GM18508 (cell line): Measurements from ENCODE around the gene RACGAP1.
A peak's percentile ranks its signal among the peaks of the same experiment; 100 is the strongest.

Experiments
- ATAC-seq: cut with Tn5 transposase; IDR thresholded peaks from one replicate; pipeline ENCODE4 v1.9.1; 2021; ENCODE audit warnings: moderate number of reproducible peaks; ENCODE audit not compliant: insufficient read depth, unreplicated experiment

RACGAP1 gene

DNA sequence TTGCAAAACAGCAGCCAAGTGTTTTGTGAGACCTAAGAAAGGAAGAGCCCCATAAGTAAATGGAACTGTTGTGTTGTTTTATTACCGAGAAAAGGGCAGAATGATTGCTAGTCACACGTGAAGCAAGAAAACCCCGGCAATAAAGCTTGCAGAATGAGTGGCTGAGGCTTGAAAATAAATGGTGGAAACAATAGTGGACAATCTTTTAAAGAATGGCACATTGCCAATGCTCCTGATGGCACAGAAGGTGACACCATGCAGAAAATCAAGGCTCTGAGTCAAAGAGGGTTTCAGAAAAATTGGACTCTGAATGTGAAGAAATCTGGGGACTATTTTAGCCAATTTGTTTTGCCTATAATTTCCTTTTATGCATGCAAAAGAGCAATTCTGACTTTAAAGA lies 78.8 kb downstream of the RACGAP1 start:
- no peak for ATAC-seq

- ATAC-seq, result no peak
These were observed 79.2 kb downstream of the RACGAP1 start for GRCh38 chr12:49946086-49946485.

DNA sequence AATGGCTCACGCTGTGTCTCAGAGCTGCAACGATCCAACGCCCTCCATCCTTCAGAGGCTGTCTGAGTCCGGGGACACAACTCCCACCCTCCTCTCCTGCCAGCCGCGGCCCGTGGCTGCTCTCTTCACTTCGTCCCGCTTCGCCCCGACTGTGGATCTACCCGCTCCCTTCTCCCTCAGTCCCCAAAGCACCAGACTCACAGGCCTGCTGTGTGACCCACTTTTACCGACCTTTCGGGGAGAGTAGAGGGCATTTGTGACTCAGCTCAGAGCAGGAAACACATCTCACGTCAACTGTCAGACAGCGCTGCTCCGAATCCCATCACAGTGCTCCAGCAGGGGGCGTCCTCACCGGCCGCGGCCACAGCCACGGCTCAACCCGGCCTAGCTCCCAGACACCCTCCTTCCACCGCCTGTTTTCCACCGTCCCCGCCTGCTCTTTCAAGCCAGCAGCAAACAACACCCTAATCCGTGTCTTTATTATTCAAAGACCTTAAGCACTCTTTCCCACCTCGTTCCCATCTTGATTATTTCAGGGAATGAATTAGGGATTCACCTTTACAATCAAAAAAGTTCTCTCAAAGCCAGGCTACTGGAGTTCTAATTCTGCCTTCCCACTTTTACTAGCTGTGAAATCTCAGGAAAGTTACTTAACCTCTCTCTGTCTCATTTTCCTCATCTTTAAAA lies 79.8 kb downstream of the RACGAP1 start:
- ATAC-seq, result peak; percentile 43

DNA sequence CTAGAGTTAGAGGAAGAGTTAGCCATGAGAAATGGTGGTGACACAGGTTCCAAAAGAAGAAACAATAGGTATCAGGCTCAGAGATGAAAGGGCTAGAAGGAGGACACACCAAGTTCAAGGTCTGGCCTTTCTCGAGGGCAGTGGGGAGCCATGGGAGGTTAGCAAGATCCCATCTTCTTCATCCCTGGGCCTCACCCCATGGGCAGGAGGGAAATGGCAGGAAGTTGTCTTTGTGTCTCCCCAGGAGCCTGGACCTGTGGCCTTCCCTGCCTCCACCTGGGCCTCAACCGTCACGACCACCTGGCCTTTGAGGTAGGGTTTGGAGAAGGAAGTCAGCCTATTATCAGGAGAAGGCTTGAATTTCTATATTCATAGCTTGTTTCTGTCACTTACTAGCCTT lies 80.6 kb downstream of the RACGAP1 start:
- no peak for ATAC-seq

GRCh38 chr12:49944046-49944445 lies 81.2 kb downstream of the RACGAP1 start:
- ATAC-seq, result no peak

DNA sequence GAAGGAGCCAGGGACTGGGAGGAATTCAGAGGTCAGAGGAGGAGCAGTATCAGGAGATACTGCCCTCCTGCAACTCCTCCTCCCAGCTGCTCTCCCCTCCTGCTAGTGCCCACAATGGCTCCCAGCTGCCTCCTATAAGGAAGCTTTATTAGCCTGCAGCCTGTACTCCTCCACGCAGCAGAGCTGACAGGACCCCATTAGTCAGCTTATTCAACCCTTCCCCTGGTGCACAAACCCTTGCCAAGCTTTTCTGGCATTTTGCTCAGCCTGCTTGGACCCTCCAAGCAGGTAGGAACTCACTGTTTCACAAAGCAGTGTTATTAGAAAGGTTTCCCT lies 81.7 kb downstream of the RACGAP1 start:
- ATAC-seq, result no peak

GRCh38 chr12:49942921-49943624 lies 82.2 kb downstream of the RACGAP1 start:
- no peak for ATAC-seq

DNA sequence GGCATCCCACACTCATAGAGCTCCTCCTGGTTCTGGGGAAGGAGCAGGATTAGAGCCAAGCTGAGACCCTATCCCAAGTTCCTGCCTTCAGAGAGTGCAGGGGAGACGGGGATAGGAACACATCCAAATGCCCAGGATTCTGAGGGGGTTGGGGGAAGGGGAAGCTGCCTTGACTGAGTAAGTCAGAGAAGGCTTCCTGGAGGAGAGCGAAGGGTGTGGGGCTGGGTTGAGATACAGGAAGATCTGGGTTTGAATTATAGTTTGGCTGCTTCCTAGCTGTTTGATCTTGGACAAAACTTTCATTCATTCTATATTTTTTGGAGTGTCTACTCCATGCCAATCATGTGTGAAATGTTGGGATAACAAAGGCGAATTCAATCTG lies 82.8 kb downstream of the RACGAP1 start:
- ATAC-seq, result no peak

DNA sequence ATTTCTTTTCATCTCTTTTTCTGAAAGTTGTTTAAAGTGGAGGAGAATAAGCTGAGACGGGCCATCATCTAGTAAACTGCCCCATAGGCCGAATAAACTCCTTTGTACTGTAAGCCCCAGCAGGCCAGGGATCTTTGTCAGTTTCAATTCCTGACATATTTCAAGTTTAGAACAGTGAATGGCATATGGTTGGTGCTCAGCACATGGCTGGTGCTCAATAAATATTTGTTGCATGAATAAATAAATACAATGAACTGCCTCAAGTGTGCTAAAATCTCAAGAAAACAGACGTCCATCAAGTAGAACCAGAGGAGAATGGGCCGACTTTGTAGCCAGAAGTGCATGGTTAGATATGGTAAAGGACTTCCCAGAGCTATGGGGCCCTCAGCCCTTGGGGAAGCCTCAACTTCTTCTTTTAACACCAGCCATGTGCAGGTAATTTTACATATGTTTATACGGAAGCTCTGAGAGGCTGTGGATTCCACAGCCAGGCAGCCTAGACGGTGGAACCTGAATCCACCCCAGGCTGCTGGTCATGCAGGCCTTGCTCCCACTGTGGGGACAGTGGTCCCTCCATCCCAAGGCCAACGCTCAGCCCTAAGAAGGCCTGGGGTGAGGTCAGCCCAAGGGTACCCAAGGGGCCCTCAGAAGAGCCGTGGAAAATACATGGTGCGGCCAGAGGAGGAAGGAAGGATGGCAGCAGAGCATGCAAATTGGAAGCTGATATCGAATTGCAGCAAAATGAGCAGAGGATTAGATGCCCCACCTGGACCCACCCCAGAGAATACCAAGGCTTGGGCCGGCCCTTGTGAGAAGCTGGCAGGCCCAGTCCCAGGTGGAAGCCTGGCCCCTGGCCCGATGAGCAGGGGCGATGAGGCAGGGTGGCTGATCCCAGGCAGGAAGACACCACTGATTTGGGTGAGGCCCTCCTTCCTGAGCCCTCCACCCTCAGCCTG lies 83.5 kb downstream of the RACGAP1 start:
- ATAC-seq, result no peak

- no peak for ATAC-seq
These were observed 85.6 kb downstream of the RACGAP1 start for GRCh38 chr12:49939707-49940106.

GRCh38 chr12:49939307-49939706 lies 86.0 kb downstream of the RACGAP1 start:
- no peak for ATAC-seq
